Tibial nerve (tissue), 3 donors: ENCODE data around the gene OR10H4.

Source experiments
- CTCF ChIP-seq, 5 experiments: fragments of 200-600 bp in 3 of 5; fragments of 450-650 bp in 2 of 5; sonication (generic) in 3 of 5; IDR thresholded peaks; one replicate each; pipeline ENCODE4 v1.5.1; 2016 to 2019; ENCODE audit warnings: antibody characterized with exemption in 5 of 5, mild to moderate bottlenecking in 3 of 5, moderate library complexity in 2 of 5
- POLR2A ChIP-seq, 2 donors: fragments of 450-650 bp; IDR thresholded peaks; one replicate each; pipeline ENCODE4 v1.6.1; 2017; ENCODE audit warnings: antibody characterized with exemption in 2 of 2, mild to moderate bottlenecking in 2 of 2, moderate library complexity in 2 of 2

DNA sequence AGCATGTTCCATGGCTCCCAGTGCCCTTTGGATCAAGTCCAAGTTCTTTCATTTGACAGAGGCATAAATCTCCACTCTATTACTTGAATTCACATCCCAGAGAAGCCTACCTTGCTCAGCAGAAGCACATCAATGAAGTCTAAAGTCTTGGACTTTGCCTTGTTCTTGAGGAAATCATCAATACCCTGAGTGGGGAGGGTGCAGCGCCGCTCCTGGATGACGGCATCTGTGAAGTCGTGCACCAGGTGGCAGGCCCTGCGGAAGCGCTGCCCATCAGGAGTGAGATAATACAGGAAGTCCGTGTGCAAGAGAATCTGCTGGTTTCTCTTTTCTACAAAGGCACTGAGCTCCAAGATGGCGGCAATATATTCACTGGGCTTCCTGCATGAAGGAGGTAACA, 25.1 kb upstream of the OR10H4 start:
- no peak for TF ChIP-seq CTCF (IDR thresholded peaks at IDR 0.05)
- TF ChIP-seq POLR2A (IDR thresholded peaks at IDR 0.05): no peak
